Measurements from ENCODE around the gene ACOT11. TPM values are rescaled to one million over a fixed set of nuclear protein-coding genes. Genes with fewer than 3 reads are reported as not detected.

Gene ACOT11
- total and polyA plus RNA-seq, 2 experiments from 2014 or later: 13.8 to 20.0 TPM

DNA sequence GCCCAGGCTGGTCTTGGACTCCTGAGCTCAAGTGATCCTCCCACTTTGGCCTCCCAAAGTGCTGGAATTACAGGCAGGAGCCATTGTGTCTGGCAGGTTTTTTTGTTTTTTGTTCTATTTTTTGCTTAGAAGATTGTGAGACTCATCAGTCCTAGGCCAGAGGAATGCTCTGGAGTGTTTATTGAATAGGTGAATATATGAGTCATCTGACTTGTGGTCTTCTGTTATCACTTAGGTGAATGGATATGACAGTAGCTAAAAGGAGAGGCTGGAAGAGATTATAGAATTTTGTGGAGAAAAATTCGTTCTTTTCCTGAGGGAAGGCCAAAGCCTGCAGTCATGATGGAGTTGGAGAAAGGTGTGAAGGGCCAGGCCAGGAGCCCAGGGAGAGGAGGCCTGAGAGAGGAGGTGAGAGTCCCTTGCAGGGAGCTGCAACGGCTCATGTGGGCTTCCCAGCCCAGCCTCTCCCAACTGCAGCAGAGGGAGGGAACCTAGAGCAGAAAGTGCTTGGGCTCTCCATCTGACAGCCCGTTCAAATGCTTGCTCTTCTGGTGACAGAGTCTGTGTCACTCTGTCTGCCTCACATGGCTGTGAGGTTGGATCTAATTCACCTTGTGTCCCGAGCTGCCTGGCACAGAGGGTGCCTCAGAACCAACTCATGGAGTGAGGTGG is 31.6 kb upstream of the ACOT11 start:
- Histone ChIP-seq H3K4me1 (ENCODE audit: insufficient read depth) (no peaks in the 10 kb centered on the region), H3K9me2 (replicated peaks; ENCODE audit: insufficient read depth) (no peaks in the 10 kb centered on the region), H3K27me3 (no peaks in the 10 kb centered on the region), H3K36me3 (replicated peaks; ENCODE audit: insufficient read depth, low read depth) (no peaks in the 10 kb centered on the region), H3K79me2 (no peaks in the 10 kb centered on the region), H3K4me2 (no peak overlapping the region), H3K9me3 (ENCODE audit: low read depth) (no peaks in the 10 kb centered on the region), H3K4me3 (no peak overlapping the region), H3K27ac (no peak overlapping the region), H2AFZ (no peak overlapping the region), H4K20me1 (ENCODE audit: insufficient read depth, poor library complexity, severe bottlenecking) (no peaks in the 10 kb centered on the region)
- TF ChIP-seq EZH2 (IDR thresholded peaks at IDR 0.05; ENCODE audit: borderline replicate concordance): no peak
- TF ChIP-seq EZH2phosphoT487 (IDR thresholded peaks at IDR 0.05; ENCODE audit: low read depth, severe bottlenecking, unreplicated experiment): no peak
- TF ChIP-seq CTCF (IDR thresholded peaks at IDR 0.05; ENCODE audit: poor library complexity): no peak
- no peak for DNase-seq (ENCODE audit: low spot score)
- WGBS (ENCODE audit: low lambda C conversion rate, missing lambda C conversion rate): 58% methylated on average over 4 of the region's 4 CpGs

DNA sequence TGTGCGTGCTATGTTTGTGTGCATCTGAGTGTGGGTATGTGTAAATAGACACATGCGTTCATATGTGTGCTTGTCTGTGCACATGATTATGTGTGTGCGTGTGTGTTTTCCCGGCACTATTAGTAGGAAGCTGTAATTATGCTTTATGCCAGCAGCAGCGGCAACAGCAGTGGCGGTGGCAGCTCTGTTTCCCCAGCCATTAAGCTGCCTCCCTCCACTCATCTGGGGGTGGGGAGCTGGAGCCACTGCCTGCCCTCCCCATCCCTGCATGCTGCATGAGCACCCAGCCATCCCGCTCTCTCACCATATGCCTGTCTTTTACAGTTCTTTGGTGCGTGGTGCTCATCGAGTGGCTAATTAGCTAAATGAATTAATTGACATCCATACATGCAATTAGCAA is 30.5 kb upstream of the ACOT11 start:
- Histone ChIP-seq H3K79me2 (no peaks in the 10 kb centered on the region), H3K4me2 (no peak overlapping the region), H3K9me2 (replicated peaks; ENCODE audit: insufficient read depth) (no peaks in the 10 kb centered on the region), H3K4me3 (no peak overlapping the region), H3K36me3 (replicated peaks; ENCODE audit: insufficient read depth, low read depth) (no peaks in the 10 kb centered on the region), H3K4me1 (ENCODE audit: insufficient read depth) (no peaks in the 10 kb centered on the region), H2AFZ (no peak overlapping the region), H3K27me3 (no peaks in the 10 kb centered on the region), H3K9me3 (ENCODE audit: low read depth) (no peaks in the 10 kb centered on the region), H4K20me1 (ENCODE audit: insufficient read depth, poor library complexity, severe bottlenecking) (no peaks in the 10 kb centered on the region), H3K27ac (no peak overlapping the region)
- TF ChIP-seq CTCF (IDR thresholded peaks at IDR 0.05; ENCODE audit: poor library complexity): no peak
- DNase-seq (ENCODE audit: low spot score): no peak
- 91% methylated on average over 9 of the region's 9 CpGs for WGBS (ENCODE audit: low lambda C conversion rate, missing lambda C conversion rate)

DNA sequence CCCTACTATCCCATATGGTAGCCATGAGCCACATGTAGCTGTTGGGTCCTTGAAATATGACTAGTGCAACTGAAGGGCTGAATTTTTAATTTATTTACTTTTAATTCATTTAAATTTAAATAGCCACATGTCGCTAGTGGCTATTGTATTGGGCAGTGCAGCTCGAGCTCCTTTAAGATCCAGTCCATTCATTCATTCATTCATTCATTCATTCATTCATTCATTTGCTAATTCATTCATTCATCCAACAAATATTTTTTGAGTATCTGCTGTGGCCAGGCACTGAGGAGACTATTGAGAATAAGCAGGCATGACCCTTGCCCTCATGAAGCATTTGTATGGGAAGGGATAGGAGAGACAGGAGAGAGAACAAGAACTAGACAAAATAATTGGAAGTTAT is 29.5 kb upstream of the ACOT11 start:
- no peaks in the 10 kb centered on the region for H3K36me3 ChIP-seq (replicated peaks; ENCODE audit: insufficient read depth, low read depth)
- no peaks in the 10 kb centered on the region for H3K9me2 ChIP-seq (replicated peaks; ENCODE audit: insufficient read depth)
- no peak overlapping the region for H3K27ac ChIP-seq
- no peak overlapping the region for H2AFZ ChIP-seq
- 80% methylated on average over 2 of the region's 2 CpGs for WGBS (ENCODE audit: low lambda C conversion rate, missing lambda C conversion rate)
- TF ChIP-seq EZH2phosphoT487 (IDR thresholded peaks at IDR 0.05; ENCODE audit: low read depth, severe bottlenecking, unreplicated experiment) (no peak), EZH2 (IDR thresholded peaks at IDR 0.05; ENCODE audit: borderline replicate concordance) (no peak), CTCF (IDR thresholded peaks at IDR 0.05; ENCODE audit: poor library complexity) (no peak)
- no peaks in the 10 kb centered on the region for H3K9me3 ChIP-seq (ENCODE audit: low read depth)
- no peaks in the 10 kb centered on the region for H3K79me2 ChIP-seq
- no peaks in the 10 kb centered on the region for H3K27me3 ChIP-seq
- H3K4me2 ChIP-seq: no peak overlapping the region
- H3K4me1 ChIP-seq (ENCODE audit: insufficient read depth): no peaks in the 10 kb centered on the region
- no peak overlapping the region for H3K4me3 ChIP-seq
- no peak for DNase-seq (ENCODE audit: low spot score)
- H4K20me1 ChIP-seq (ENCODE audit: insufficient read depth, poor library complexity, severe bottlenecking): no peaks in the 10 kb centered on the region

DNA sequence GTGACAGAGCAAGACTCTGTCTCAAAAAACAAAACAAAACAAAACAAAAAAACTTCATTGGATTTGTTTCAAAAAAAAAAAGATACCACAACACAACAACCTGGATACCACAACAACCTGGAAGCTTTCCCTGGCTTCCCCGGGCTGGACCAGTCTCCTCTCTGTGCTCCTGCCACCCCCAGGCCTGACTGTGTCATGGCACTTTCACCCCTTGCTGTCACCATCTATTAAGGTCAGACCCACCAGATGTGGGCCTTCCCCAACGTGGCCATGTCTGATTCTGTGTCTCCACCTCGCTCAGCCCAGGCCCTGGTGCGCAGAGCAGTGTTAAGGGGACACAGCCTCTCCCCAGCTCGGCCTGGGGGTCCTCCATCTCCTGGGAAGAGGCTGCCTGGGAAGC is 28.3 kb upstream of the ACOT11 start:
- no peak for DNase-seq (ENCODE audit: low spot score)
- Histone ChIP-seq H3K27ac (no peak overlapping the region), H3K9me2 (replicated peaks; ENCODE audit: insufficient read depth) (no peaks in the 10 kb centered on the region), H3K4me1 (ENCODE audit: insufficient read depth) (no peaks in the 10 kb centered on the region), H3K79me2 (no peaks in the 10 kb centered on the region), H3K4me2 (no peak overlapping the region), H2AFZ (no peak overlapping the region), H3K36me3 (replicated peaks; ENCODE audit: insufficient read depth, low read depth) (no peaks in the 10 kb centered on the region), H3K27me3 (no peaks in the 10 kb centered on the region), H3K9me3 (ENCODE audit: low read depth) (no peaks in the 10 kb centered on the region), H4K20me1 (ENCODE audit: insufficient read depth, poor library complexity, severe bottlenecking) (no peaks in the 10 kb centered on the region), H3K4me3 (no peak overlapping the region)
- 59% methylated on average over 5 of the region's 5 CpGs for WGBS (ENCODE audit: low lambda C conversion rate, missing lambda C conversion rate)
- TF ChIP-seq CTCF (IDR thresholded peaks at IDR 0.05; ENCODE audit: poor library complexity) (peak; percentile 13), EZH2phosphoT487 (IDR thresholded peaks at IDR 0.05; ENCODE audit: low read depth, severe bottlenecking, unreplicated experiment) (no peak), EZH2 (IDR thresholded peaks at IDR 0.05; ENCODE audit: borderline replicate concordance) (no peak)
